GM19397 (cell line): ENCODE results near the gene ZNF365.

ENCODE experiments used
- ATAC-seq: cut with Tn5 transposase; IDR thresholded peaks from one replicate; pipeline ENCODE4 v1.9.1; 2021; ENCODE audit warnings: mild to moderate bottlenecking, moderate library complexity; ENCODE audit not compliant: unreplicated experiment

ZNF365 gene

GRCh38 chr10:62413652-62414051, 39.5 kb downstream of the ZNF365 start:
- ATAC-seq = no peak

DNA sequence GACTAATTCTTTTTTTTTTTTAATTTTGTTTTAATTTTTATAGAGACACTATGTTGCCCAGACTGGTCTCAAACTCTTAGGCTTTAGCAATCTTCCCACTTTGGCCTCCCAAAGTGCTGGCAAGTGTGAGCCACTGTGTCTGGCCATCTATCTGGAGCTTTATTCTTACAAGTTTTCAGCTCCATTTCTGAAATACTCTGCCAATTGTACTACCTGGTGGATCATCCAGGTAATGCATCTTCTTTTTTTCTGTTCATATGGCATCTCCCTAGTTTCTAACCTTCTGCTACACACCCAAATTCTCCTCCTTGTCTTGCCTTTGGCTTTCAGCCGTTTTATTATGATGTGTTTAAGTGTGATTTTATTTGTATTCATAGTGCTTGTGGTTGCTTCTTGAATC, 40.2 kb downstream of the ZNF365 start:
- ATAC-seq = no peak

DNA sequence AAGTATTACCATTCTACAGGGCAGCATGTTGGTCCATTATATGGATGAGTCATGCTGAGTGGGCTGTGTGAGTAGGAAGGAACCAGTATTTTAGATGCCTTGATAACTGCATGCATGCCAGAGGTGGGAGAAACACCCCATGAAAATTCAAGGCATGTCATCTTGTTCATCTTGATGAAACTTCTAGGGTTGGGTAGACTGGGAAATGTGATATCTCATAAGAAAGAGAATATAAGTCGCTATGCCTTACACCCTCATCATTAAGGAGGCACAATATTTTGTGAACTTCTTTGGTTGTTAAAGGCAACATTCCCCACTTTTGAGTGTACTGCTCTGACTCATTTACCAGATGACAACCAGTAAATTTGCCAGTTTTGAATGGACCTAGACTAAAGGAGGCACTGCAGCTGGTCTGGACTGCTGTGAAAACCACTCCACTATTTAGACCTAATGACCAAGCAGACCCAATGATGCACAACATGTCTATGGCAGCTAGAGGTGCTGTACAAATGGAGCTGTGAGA, 48.0 kb downstream of the ZNF365 start:
- no peak for ATAC-seq

GRCh38 chr10:62424026-62424425, 49.9 kb downstream of the ZNF365 start:
- ATAC-seq = no peak

- no peak for ATAC-seq
These were observed 51.9 kb downstream of the ZNF365 start for GRCh38 chr10:62426086-62426485.

GRCh38 chr10:62426600-62426999, 52.4 kb downstream of the ZNF365 start:
- ATAC-seq = no peak

DNA sequence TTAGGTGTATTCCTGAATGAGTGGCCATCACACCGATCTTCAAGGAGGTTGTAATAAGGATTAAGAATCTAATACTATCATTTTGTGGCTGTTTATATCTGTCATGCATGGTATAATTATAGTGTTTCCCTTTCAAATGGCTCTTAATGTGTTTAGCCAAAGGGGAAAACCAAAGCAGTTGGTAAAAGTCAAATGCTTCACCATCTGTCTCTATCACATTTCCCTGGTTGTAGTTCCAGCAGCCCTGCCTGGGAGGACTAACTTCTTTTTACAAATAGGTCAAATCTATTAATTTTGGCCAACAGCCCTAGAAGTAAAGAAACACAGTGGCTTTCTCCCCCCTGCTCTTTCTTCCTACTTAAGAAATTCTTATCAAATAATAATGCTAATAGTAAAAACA, 56.7 kb downstream of the ZNF365 start:
- no peak for ATAC-seq

DNA sequence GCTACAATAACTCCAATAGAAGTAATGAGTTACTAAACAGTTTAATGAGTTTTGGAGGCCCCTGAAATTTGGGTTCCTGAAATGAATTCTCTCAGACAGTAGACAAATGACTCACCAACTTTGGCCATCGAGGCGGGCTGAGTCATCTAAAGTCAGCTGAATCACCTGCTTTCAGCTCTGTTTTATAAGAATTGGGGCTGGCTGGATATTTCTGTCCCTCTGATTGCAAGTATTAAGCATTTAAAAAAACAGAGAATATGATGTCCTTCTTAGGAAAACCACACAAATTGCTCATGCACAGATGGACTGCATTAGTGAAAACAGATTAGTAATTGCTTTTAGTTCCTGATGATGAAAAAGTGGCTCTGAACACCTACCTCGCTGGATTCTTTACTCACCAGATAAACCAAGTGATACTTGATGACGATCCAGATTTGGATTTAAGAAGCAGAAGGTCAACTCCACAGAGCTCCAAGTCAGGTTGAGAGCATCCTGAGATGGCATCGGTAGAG, 59.1 kb downstream of the ZNF365 start:
- ATAC-seq = peak; percentile 84

- ATAC-seq = no peak
These were observed 59.7 kb downstream of the ZNF365 start for GRCh38 chr10:62433901-62434300.

GRCh38 chr10:62437696-62438095, 63.5 kb downstream of the ZNF365 start:
- ATAC-seq = no peak

DNA sequence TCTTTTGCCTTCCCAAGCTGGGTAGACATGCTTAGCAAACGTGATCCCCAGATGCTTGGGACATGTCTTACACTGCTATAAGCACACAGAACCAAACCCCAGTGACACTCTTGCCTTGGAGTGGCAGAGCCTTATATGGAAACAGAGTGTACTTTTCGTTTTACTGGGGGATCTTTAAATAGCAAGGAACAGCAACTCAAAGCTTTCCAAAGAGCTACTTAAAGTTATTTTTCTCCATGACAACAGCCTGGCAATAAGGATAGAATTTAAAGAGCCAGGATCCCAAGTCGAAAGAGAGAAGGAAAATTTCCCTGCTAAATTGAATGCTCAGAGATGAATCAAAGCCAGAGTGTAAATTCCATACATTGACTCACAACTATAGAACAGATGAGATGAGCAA, 67.8 kb downstream of the ZNF365 start:
- no peak for ATAC-seq

DNA sequence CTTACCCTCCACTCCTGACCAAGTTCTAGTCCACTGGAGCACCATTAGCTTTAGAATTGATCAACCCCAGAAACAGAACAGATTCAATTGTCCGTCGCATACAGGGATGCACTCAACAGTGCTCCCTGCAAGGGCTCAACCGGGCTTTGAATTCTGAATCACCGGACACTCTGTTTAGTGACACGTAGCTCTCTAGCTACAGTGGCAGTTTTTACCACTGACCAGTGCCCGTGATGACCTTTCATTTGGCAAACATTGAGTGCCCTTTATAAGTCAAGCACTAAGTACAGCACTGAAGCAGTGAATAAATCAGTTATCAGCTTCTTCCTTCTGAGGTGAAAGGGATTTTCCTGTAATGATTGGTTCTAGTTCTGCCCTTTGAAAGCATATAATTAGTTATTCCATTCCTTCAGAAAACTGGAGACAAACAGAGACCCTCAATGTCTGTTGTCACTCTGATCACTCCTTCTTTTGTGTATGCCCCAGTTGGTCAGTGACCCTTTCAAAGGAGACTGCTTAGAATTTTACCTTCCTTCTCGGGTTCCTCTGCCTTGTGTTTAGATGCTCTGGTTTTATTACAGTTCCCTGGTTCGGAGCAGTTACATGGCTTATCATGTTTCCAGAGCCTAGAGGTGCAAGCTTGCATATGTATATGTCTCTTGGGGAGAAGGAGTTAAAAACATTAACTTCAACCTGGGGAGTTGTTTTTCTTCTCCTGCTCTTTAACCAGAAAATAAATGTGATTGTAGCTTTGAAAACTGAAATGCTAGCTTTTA, 68.9 kb downstream of the ZNF365 start:
- ATAC-seq = no peak

GRCh38 chr10:62443866-62444265, 69.7 kb downstream of the ZNF365 start:
- ATAC-seq = no peak

- ATAC-seq = no peak
These were observed 72.5 kb downstream of the ZNF365 start for GRCh38 chr10:62446627-62447026.

DNA sequence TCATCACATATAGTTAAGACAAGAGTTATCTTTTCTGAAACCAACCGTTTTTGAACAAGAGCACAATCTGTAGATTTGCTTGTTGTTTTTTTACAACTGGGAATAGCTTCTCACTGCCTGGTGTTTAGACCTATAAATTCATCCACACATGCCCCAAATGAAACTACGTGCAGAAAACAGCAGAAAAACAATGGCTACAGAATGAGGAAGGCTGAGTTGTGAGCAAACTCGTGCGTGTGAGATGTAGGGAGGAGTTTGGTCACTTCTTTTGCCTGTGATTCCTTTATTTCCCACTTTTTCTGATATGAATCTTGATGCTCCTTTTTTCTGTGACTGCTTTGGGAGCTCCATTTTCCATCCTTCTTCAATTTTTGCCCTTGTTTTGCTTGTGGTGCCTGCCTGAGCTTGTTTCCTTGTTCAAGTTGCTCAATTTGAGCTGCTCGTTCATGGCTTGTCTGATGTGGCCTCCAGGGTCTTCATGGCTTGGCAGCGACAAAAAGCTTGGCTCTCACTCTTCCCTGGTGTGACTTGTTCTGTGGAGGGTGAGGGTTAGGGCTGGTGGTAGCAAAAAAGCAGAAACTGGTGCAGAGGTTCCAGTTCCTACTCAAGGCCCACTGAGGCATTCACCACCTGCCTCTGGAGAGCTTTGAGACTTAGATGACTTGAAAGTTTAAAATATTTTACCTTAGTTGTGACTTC, 76.9 kb downstream of the ZNF365 start:
- ATAC-seq = no peak

DNA sequence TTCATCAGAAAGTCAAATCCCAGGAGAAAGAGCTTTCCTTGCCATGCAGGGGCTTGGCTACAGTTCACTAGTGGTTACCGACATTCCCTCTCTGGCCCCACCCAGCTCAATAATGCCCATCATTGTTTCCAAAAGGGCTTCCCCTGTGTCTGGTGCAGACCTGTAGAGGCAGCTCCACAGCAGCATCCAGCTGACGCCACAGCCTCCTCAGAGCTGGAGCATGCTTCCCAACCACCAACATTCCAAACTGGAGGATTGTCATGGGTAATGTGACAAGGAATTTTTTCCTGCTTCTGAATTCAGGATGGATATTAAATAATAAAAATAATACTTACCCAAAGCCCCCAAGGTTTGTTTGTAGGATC, 77.4 kb downstream of the ZNF365 start:
- ATAC-seq = no peak
